AG04449 (cell line): ENCODE data around the gene COL5A1.

Experiments used
- CTCF ChIA-PET: fragments of 350-600 bp; formaldehyde crosslinking; extraction: SDS; loops from one replicate; lab custom pipeline; 2021; ENCODE audit warnings: antibody characterized with exemption; lab: Yijun Ruan, JAX
- POLR2A ChIA-PET: fragments of 400-600, 350-600 bp; formaldehyde crosslinking; extraction: SDS; loops from one replicate; lab custom pipeline; 2020; ENCODE audit warnings: antibody characterized with exemption, inconsistent platforms; lab: Yijun Ruan, JAX
- DNase-seq: peaks from one replicate; pipeline ENCODE4 v3.0.0-alpha.2; 2010; ENCODE audit warnings: low read depth, low spot score
- H3K4me3 ChIP-seq: 2 replicates; pipeline ENCODE4 v1.5.1; 2011; ENCODE audit warnings: low read depth, mild to moderate bottlenecking, control low read depth, low read length
- TF ChIP-seq, protein P1 (sequence below): IDR thresholded peaks from one replicate; pipeline ENCODE4 v1.5.1; 2011; ENCODE audit warnings: mild to moderate bottlenecking, moderate library complexity, low read length, control low read depth, inconsistent platforms; ENCODE audit not compliant: insufficient read depth; ENCODE audit errors: missing control alignments

COL5A1 gene

GRCh38 chr9:134822541-134822940 lies 180.9 kb downstream of the COL5A1 start:
- H3K4me3 ChIP-seq: no peak overlapping the region
- CTCF ChIA-PET: interaction anchor here (1.6 kb wide), 1 partner anchor 11 kb away, joined by 4 read pairs; no protein-coding TSS in a partner anchor
- POLR2A ChIA-PET: no interaction called here
- TF ChIP-seq, protein P1, sequence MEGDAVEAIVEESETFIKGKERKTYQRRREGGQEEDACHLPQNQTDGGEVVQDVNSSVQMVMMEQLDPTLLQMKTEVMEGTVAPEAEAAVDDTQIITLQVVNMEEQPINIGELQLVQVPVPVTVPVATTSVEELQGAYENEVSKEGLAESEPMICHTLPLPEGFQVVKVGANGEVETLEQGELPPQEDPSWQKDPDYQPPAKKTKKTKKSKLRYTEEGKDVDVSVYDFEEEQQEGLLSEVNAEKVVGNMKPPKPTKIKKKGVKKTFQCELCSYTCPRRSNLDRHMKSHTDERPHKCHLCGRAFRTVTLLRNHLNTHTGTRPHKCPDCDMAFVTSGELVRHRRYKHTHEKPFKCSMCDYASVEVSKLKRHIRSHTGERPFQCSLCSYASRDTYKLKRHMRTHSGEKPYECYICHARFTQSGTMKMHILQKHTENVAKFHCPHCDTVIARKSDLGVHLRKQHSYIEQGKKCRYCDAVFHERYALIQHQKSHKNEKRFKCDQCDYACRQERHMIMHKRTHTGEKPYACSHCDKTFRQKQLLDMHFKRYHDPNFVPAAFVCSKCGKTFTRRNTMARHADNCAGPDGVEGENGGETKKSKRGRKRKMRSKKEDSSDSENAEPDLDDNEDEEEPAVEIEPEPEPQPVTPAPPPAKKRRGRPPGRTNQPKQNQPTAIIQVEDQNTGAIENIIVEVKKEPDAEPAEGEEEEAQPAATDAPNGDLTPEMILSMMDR: no peak
- no peak for DNase-seq

DNA sequence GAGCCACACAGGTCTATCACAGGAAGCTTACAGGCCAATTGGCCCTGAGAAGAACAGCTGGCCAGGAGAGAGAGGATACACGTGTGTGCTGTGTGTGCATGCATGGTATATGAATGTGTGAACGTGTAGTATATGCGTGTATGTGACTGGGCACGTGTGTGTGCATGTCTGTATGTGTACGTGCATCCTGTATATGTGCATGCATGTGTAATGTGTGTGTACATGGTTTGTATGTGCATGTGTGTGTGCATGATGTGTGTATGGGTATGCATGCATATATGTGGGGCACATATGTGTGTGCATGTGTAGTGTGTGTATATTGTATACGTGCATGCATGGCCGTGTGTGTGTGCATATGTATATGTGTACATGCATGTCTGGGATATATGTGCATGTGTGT lies 182.0 kb downstream of the COL5A1 start:
- H3K4me3 ChIP-seq: no peak overlapping the region
- DNase-seq: no peak
- TF ChIP-seq, protein P1: no peak
- ChIA-PET POLR2A (no interaction called here), CTCF (interaction anchor here (1.3 kb wide), 1 partner anchor 9 kb away, joined by 4 read pairs; no protein-coding TSS in a partner anchor)

DNA sequence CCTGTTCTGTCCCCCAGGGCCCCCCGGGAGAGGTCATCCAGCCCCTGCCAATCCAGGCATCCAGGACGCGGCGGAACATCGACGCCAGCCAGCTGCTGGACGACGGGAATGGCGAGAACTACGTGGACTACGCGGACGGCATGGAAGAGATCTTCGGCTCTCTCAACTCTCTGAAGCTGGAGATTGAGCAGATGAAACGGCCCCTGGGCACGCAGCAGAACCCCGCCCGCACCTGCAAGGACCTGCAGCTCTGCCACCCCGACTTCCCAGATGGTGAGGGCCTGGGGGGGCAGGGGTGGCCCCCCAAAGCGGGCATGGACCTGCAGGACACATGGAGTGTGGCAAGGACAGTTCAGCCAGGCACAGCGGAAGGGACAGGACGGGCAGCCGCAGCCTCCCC lies 183.0 kb downstream of the COL5A1 start:
- POLR2A ChIA-PET: no interaction called here
- TF ChIP-seq, protein P1: no peak
- CTCF ChIA-PET: interaction anchor here (1.3 kb wide), 1 partner anchor 10 kb away, joined by 4 read pairs; no protein-coding TSS in a partner anchor
- H3K4me3 ChIP-seq: no peak overlapping the region
- DNase-seq: no peak

GRCh38 chr9:134825025-134825424 lies 183.4 kb downstream of the COL5A1 start:
- DNase-seq: no peak
- no peak overlapping the region for H3K4me3 ChIP-seq
- ChIA-PET CTCF (no interaction called here), POLR2A (no interaction called here)
- TF ChIP-seq, protein P1: no peak

DNA sequence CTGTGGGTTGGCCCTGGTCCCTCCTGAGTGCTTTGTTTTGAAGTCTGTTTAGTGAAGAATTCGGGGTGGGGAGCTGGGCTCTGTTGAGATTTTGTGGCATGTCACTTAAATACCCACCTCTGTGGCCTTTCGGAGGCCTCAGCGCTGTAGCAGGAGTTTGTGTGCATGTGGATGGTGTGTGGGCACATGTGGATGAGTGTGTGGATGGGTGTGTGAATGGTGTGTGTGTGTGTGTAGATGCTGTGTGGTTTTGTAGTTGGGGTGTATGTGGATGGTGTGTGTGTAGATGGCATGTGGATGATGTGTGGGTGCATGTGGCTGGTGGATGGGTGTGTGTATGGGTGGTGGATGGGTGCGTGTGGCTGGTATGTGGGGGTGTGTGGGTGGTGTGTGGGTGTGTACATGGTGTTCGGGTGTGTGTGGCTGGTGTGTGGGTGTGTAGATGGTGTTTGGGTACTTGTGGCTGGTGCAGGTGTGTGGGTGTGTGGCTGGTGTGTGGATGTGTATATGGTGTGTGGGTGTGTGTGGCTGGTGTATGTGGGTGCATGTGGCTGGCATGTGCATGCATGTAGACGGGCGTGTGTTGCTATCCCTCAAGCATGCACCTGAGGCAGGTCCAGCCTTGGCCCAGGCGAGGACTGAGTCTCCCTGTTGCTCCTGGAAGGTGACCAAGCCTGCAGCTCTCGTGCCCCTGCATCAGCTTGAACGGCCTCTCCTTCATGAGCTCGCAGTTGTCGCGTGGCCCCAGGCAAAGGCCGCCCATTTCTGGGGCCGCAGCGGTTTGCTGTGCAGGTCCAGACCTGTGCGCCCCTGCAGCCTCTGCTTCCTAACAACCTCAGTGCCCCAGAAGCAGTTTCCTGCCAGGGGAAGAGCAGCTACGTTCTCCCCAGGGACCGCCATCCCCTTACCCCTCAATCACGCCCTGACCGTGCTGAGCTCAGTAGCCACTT lies 185.0 kb downstream of the COL5A1 start:
- no peak overlapping the region for H3K4me3 ChIP-seq
- POLR2A ChIA-PET: no interaction called here
- TF ChIP-seq, protein P1: no peak
- CTCF ChIA-PET: interaction anchor here (1.3 kb wide), 1 partner anchor 9 kb away, joined by 3 read pairs; no protein-coding TSS in a partner anchor
- no peak for DNase-seq

DNA sequence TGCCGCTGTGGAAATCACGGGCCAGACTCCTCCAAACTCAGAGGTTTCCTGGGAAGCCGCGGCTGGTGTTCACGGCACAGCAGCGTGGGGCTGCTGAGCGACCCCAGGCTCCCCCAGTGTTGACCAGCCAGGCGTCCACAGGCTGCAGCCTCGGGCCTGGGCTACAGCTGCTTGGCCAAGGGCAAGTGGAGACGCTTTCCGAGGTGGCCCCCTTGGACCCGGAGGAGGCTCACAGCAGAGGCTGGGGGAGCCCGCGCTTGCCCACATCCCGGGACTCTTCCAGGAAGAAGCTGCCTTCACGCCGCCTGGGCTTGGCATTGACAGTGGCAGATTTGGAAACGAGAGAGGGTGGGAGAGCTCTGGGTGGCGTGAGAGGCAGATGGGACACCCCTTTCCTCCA lies 186.0 kb downstream of the COL5A1 start:
- no peak overlapping the region for H3K4me3 ChIP-seq
- ChIA-PET CTCF (interaction anchor here (0.9 kb wide), 1 partner anchor 12 kb away, joined by 3 read pairs; no protein-coding TSS in a partner anchor), POLR2A (no interaction called here)
- TF ChIP-seq, protein P1: no peak
- no peak for DNase-seq
